ENCODE results near the gene NR3C2. TPM values are rescaled to one million over a fixed set of nuclear protein-coding genes. Genes with fewer than 3 reads are reported as not detected.

The NR3C2 gene
- total RNA-seq, 1 experiment from 2014 or later: 0.96 TPM

- no TSS peak for BruUV-seq (replicated peaks)
These were observed 290.4 kb downstream of the NR3C2 start for GRCh38 chr4:148151806-148152205.

GRCh38 chr4:148145475-148145874 lies 296.7 kb downstream of the NR3C2 start:
- POLR2A ChIA-PET (ENCODE audit: unreplicated experiment): no interaction called here
- CTCF ChIA-PET: no interaction called here
- intact Hi-C loops (cut with micrococcal nuclease; ENCODE audit: unreplicated experiment): no loop called here

More at GRCh38 chr4:148151806-148152205, 290.4 kb downstream of the NR3C2 start:
- Histone ChIP-seq H3K9me3 (ENCODE audit: insufficient read depth, low read depth) (no peaks in the 10 kb centered on the region), H3K9me2 (ENCODE audit: insufficient read depth) (no peaks in the 10 kb centered on the region), H3K4me1 (replicated peaks; ENCODE audit: insufficient read depth) (no peaks in the 10 kb centered on the region), H4K20me1 (ENCODE audit: insufficient read depth) (no peaks in the 10 kb centered on the region), H3F3A (ENCODE audit: insufficient read depth, low read depth) (no peaks in the 10 kb centered on the region), H3K4me2 (no peak overlapping the region), H3K27me3 (ENCODE audit: insufficient read depth, low read depth) (no peaks in the 10 kb centered on the region), H3K27ac (no peak overlapping the region), H2AFZ (no peak overlapping the region), H3K4me3 (no peak overlapping the region), H3K36me3 (ENCODE audit: low read depth) (no peaks in the 10 kb centered on the region), H3K79me2 (ENCODE audit: low read depth) (no peaks in the 10 kb centered on the region)
- TF ChIP-seq EZH2 (IDR thresholded peaks at IDR 0.05; ENCODE audit: low read depth) (no peak), CTCF (conservative IDR thresholded peaks at IDR 0.05) (no peak)
- ChIA-PET POLR2A (ENCODE audit: unreplicated experiment) (no interaction called here), CTCF (no interaction called here)
- intact Hi-C loops (cut with micrococcal nuclease; ENCODE audit: unreplicated experiment): no loop called here
- DNase-seq: no peak

GRCh38 chr4:148143174-148143573 lies 299.0 kb downstream of the NR3C2 start:
- H3K9me3 ChIP-seq (ENCODE audit: insufficient read depth, low read depth): no peaks in the 10 kb centered on the region

More at GRCh38 chr4:148145475-148145874, 296.7 kb downstream of the NR3C2 start:
- Histone ChIP-seq H2AFZ (no peak overlapping the region), H3F3A (ENCODE audit: insufficient read depth, low read depth) (no peaks in the 10 kb centered on the region), H3K9me2 (ENCODE audit: insufficient read depth) (no peaks in the 10 kb centered on the region), H3K27ac (no peak overlapping the region), H3K4me3 (no peak overlapping the region), H3K27me3 (ENCODE audit: insufficient read depth, low read depth) (no peaks in the 10 kb centered on the region), H4K20me1 (ENCODE audit: insufficient read depth) (no peaks in the 10 kb centered on the region), H3K36me3 (ENCODE audit: low read depth) (no peaks in the 10 kb centered on the region), H3K4me1 (replicated peaks; ENCODE audit: insufficient read depth) (no peaks in the 10 kb centered on the region), H3K79me2 (ENCODE audit: low read depth) (no peaks in the 10 kb centered on the region), H3K9me3 (ENCODE audit: insufficient read depth, low read depth) (no peaks in the 10 kb centered on the region), H3K4me2 (no peak overlapping the region)
- no peak for TF ChIP-seq EZH2 (IDR thresholded peaks at IDR 0.05; ENCODE audit: low read depth)
- no peak for TF ChIP-seq CTCF (conservative IDR thresholded peaks at IDR 0.05)
- BruUV-seq (replicated peaks): no TSS peak
- DNase-seq: no peak

More at GRCh38 chr4:148143174-148143573, 299.0 kb downstream of the NR3C2 start:
- Histone ChIP-seq H3F3A (ENCODE audit: insufficient read depth, low read depth) (no peaks in the 10 kb centered on the region), H3K4me2 (no peak overlapping the region), H3K27ac (no peak overlapping the region), H3K36me3 (ENCODE audit: low read depth) (no peaks in the 10 kb centered on the region), H3K4me3 (no peak overlapping the region), H4K20me1 (ENCODE audit: insufficient read depth) (no peaks in the 10 kb centered on the region), H3K79me2 (ENCODE audit: low read depth) (no peaks in the 10 kb centered on the region), H3K27me3 (ENCODE audit: insufficient read depth, low read depth) (no peaks in the 10 kb centered on the region), H2AFZ (no peak overlapping the region), H3K4me1 (replicated peaks; ENCODE audit: insufficient read depth) (no peaks in the 10 kb centered on the region), H3K9me2 (ENCODE audit: insufficient read depth) (no peaks in the 10 kb centered on the region)
- no TSS peak for BruUV-seq (replicated peaks)
- CTCF ChIA-PET: no interaction called here
- intact Hi-C loops (cut with micrococcal nuclease; ENCODE audit: unreplicated experiment): no loop called here
- DNase-seq: no peak
- POLR2A ChIA-PET (ENCODE audit: unreplicated experiment): no interaction called here
- TF ChIP-seq EZH2 (IDR thresholded peaks at IDR 0.05; ENCODE audit: low read depth) (no peak), CTCF (conservative IDR thresholded peaks at IDR 0.05) (no peak)

All from PC-9 (cell line).